ENCODE data around the gene ASIC4.

ASIC4 gene

DNA sequence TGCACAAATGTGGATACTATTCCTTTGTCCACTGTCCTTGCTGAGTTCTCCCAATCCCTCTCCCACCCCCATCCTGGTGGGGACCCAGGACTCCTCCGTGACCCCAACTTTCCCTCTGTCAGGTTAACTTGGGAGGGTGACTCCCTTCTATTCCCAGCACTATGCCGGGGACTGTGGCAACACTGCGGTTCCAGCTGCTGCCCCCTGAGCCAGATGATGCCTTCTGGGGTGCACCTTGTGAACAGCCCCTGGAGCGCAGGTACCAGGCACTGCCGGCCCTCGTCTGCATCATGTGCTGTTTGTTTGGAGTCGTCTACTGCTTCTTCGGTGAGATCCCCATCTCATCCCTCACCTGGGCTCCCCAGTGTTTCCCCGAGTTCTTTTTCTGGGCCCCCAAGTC lies 30.3 kb downstream of the ASIC4 start:
- in situ Hi-C loops (cut with MboI; ENCODE audit: low pct_unique_long_range_greater_than_20kb, low sequenced_read_pairs, unreplicated experiment), result no loop called here

DNA sequence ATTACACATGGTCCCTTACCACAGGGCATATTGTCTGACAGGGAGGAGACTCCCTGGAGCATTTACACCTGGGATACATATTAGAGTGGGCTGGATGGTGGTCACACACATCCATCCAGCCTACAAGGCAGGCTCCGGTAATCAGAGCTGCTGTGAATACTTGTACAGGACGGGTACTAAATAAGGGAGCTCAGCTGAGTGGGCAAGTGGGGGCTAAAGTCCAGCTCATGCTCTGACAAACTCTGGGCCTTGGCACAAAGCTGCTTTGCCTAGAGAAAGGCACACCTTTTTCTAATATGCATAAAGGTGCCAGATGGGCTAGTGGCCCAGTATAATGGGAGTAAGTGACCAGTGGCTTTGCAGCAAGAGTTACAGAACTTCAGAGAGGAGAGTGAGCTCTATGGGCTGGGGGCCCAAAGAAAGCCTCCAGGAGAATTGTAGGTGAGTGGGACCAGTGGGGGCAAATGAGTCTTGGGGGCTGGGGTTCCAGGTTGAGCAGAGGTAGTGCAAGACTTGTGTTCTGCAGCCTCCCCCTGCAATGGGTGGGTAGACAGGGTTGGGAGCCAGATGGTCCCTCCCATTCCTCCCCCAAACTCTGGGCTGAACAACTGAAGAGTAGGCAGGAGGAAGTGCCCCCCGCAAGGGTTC lies 31.1 kb downstream of the ASIC4 start:
- TF ChIP-seq, protein P1, sequence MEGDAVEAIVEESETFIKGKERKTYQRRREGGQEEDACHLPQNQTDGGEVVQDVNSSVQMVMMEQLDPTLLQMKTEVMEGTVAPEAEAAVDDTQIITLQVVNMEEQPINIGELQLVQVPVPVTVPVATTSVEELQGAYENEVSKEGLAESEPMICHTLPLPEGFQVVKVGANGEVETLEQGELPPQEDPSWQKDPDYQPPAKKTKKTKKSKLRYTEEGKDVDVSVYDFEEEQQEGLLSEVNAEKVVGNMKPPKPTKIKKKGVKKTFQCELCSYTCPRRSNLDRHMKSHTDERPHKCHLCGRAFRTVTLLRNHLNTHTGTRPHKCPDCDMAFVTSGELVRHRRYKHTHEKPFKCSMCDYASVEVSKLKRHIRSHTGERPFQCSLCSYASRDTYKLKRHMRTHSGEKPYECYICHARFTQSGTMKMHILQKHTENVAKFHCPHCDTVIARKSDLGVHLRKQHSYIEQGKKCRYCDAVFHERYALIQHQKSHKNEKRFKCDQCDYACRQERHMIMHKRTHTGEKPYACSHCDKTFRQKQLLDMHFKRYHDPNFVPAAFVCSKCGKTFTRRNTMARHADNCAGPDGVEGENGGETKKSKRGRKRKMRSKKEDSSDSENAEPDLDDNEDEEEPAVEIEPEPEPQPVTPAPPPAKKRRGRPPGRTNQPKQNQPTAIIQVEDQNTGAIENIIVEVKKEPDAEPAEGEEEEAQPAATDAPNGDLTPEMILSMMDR (IDR thresholded peaks at IDR 0.05; ENCODE audit: extremely low read depth, insufficient read depth, missing control alignments), result no peak
- DNase-seq (ENCODE audit: low spot score), result no peak
- in situ Hi-C loops (cut with MboI; ENCODE audit: low pct_unique_long_range_greater_than_20kb, low sequenced_read_pairs, unreplicated experiment), result no loop called here

More for the DNA sequence above, 30.3 kb downstream of the ASIC4 start:
- TF ChIP-seq, protein P1 (IDR thresholded peaks at IDR 0.05; ENCODE audit: extremely low read depth, insufficient read depth, missing control alignments), result no peak
- DNase-seq (ENCODE audit: low spot score), result no peak

DNA sequence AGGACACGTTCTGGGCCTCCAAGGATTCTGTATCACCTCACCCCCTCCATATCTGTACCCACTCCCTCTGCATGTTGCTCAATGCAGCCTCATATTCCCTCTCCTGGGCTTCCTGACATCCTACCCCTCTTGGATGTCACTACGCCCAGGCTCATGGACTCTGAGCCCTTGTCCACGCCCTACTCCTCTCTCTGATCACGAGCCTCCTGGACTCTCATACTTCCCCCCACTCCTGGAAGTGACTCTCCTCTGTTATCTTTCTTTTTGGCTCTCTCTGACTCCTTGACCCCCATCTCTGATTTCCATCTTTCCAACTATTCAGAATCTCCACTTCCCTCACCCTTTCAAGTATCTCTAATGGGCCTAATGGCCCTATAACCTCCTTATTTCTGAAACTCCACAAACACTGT lies 31.7 kb downstream of the ASIC4 start:
- TF ChIP-seq, protein P1 (IDR thresholded peaks at IDR 0.05; ENCODE audit: extremely low read depth, insufficient read depth, missing control alignments), result no peak
- in situ Hi-C loops (cut with MboI; ENCODE audit: low pct_unique_long_range_greater_than_20kb, low sequenced_read_pairs, unreplicated experiment), result no loop called here
- DNase-seq (ENCODE audit: low spot score), result no peak

DNA sequence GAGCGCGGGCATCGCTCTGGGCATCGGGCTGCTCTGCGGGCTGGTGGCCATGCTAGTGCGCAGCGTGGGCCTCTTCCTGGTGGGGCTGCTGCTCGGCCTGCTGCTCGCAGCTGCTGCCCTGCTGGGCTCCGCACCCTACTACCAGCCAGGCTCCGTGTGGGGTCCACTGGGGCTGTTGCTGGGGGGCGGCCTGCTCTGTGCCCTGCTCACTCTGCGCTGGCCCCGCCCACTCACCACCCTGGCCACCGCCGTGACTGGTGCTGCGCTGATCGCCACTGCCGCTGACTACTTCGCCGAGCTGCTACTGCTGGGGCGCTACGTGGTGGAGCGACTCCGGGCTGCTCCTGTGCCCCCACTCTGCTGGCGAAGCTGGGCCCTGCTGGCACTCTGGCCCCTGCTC lies 33.3 kb downstream of the ASIC4 start:
- DNase-seq (ENCODE audit: low spot score), result no peak
- TF ChIP-seq, protein P1 (IDR thresholded peaks at IDR 0.05; ENCODE audit: extremely low read depth, insufficient read depth, missing control alignments), result no peak
- in situ Hi-C loops (cut with MboI; ENCODE audit: low pct_unique_long_range_greater_than_20kb, low sequenced_read_pairs, unreplicated experiment), result no loop called here

DNA sequence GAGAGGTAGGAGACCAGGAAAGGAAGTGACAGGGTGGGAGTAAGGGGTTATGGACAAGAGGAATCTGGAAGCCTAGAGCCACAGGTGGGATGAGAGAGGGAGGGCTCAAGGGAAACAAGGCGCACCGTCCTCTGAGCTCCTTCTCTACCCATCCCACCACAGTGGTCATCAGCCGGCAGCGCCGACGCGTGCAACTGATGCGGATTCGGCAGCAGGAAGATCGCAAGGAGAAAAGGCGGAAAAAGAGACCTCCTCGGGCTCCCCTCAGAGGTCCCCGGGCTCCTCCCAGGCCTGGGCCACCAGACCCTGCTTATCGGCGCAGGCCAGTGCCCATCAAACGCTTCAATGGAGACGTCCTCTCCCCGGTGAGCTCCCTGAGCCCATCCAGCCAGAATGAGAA lies 34.7 kb downstream of the ASIC4 start:
- TF ChIP-seq, protein P1 (IDR thresholded peaks at IDR 0.05; ENCODE audit: extremely low read depth, insufficient read depth, missing control alignments), result no peak
- DNase-seq (ENCODE audit: low spot score), result no peak
- in situ Hi-C loops (cut with MboI; ENCODE audit: low pct_unique_long_range_greater_than_20kb, low sequenced_read_pairs, unreplicated experiment), result no loop called here

DNA sequence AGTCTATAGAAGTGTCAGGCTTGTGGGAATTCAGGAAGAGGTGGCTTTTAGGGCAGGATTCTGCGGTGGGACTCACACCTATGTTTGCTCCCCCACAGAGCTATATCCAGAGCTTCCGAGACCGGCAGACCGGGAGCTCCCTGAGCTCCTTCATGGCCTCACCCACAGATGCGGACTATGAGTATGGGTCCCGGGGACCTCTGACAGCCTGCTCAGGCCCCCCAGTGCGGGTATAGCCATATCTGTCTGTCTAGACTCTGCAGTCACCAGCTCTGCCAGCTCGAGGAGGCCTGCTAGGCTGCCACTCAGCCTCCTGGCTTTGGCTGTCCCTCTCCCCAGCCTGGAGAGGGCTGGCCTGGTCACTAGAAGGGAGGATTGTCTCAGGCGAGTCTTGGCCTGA lies 35.3 kb downstream of the ASIC4 start:
- in situ Hi-C loops (cut with MboI; ENCODE audit: low pct_unique_long_range_greater_than_20kb, low sequenced_read_pairs, unreplicated experiment), result no loop called here
- TF ChIP-seq, protein P1 (IDR thresholded peaks at IDR 0.05; ENCODE audit: extremely low read depth, insufficient read depth, missing control alignments), result no peak
- DNase-seq (ENCODE audit: low spot score), result no peak
